Esophagus squamous epithelium (tissue), 5 donors: ENCODE data around the gene TMEM141. TPM values are rescaled to one million over a fixed set of nuclear protein-coding genes. Genes with fewer than 3 reads are reported as not detected.
"Not testable (repeated sequence)": the region's sequence is repeated elsewhere in the genome, so short reads cannot be mapped to it uniquely, and the experiment has no call there.

Experiments
- DNase-seq: peaks from one replicate; lab custom pipeline; 2025; lab: John Stamatoyannopoulos, UW
- H3K27ac ChIP-seq, 4 donors: fragments of 200-600 bp; sonication (generic); one replicate each; pipeline ENCODE4 v1.5.1; 2016 to 2019; ENCODE audit warnings: mild to moderate bottlenecking in 1 of 4
- H3K27me3 ChIP-seq, 4 donors: fragments of 200-600 bp; sonication (generic); 1 replicate in 3 of 4; 2 replicates in 1 of 4; pipeline versions ENCODE4 v1.5.1 to v1.6.0; 2017 to 2021; ENCODE audit warnings: antibody characterized with exemption in 1 of 4
- H3K36me3 ChIP-seq, 3 donors: fragments of 200-600 bp; sonication (generic); one replicate each; pipeline ENCODE4 v1.5.1; 2016 to 2019
- H3K4me1 ChIP-seq, 3 donors: fragments of 200-600 bp; sonication (generic); one replicate each; pipeline ENCODE4 v1.5.1; 2017 to 2019
- H3K4me3 ChIP-seq, 4 donors: fragments of 200-600 bp; sonication (generic); 1 replicate in 3 of 4; 2 replicates in 1 of 4; pipeline ENCODE4 v1.5.1; 2016 to 2019; ENCODE audit warnings: mild to moderate bottlenecking in 2 of 4, moderate library complexity in 1 of 4
- H3K9me3 ChIP-seq, 3 donors: fragments of 200-600 bp; sonication (generic); one replicate each; pipeline ENCODE4 v1.5.1; 2016 to 2019
- POLR2A ChIP-seq, 4 donors: fragments of 450-650 bp; IDR thresholded peaks; one replicate each; pipeline ENCODE4 v1.6.1; 2017; ENCODE audit warnings: antibody characterized with exemption in 4 of 4, mild to moderate bottlenecking in 4 of 4, moderate library complexity in 3 of 4
- whole genome bisulfite sequencing, 2 donors: methylation state at CpG; one replicate each; pipeline ENCODE4 v1.1.5; 2018; 5-methylcytosine and 5-hydroxymethylcytosine counted together
- intact Hi-C: fragments of 100-400 bp; cut with DNase I; formaldehyde crosslinking; loops from one replicate; pipeline ENCODE4 v1.15.0; 2022
- total RNA-seq, 4 donors: library from RNA; depleted of rRNA; stranded (reverse); fragments of >200 nt; gene quantifications; one replicate each; pipeline ENCODE4 v1.1.0, GENCODE V29; 2016
- TF ChIP-seq, protein P1 (sequence below), 6 experiments: fragments of 450-650 bp in 4 of 6; fragments of 200-600 bp in 2 of 6; sonication (generic) in 2 of 6; IDR thresholded peaks; one replicate each; pipeline ENCODE4 v1.5.1; 2016 to 2019; ENCODE audit warnings: antibody characterized with exemption in 6 of 6, mild to moderate bottlenecking in 4 of 6, moderate library complexity in 4 of 6
- donor health status: DM: yes; HTN: yes; CAD: no.

The TMEM141 gene
- total RNA-seq, 4 donors from 2014 or later: 109 to 129 (median 123) TPM

DNA sequence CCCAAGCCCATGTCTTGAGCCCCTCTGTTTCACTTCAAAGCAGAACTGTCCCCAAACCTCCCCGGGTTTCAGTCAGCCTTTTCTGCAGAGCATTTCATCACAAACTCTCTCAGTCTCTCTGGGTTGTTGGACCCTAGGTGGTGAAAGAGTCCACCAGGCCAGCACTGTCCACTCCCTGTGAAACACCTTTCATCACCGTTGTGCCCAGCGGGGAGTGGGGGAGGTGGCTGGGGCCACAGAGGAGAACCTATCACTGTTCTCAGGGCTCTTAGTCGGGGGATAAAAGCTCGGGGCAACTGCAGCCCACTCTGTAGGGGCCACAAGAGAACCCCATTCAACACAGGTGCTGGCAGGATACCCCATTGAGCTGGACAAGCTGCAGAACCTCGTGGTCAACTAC lies 11.2 kb downstream of the TMEM141 start:
- H3K36me3 ChIP-seq: peaks cover 0 to 8% (median 0%) of the 10 kb centered on the region in 3 donors
- H3K9me3 ChIP-seq: no peaks in the 10 kb centered on the region
- peaks cover 34 to 53% (median 36%) of the 10 kb centered on the region in 3 donors for H3K4me1 ChIP-seq
- DNase-seq: no peak
- intact Hi-C loops: no loop called here
- H3K4me3 ChIP-seq: no peak overlapping the region
- TF ChIP-seq, protein P1, sequence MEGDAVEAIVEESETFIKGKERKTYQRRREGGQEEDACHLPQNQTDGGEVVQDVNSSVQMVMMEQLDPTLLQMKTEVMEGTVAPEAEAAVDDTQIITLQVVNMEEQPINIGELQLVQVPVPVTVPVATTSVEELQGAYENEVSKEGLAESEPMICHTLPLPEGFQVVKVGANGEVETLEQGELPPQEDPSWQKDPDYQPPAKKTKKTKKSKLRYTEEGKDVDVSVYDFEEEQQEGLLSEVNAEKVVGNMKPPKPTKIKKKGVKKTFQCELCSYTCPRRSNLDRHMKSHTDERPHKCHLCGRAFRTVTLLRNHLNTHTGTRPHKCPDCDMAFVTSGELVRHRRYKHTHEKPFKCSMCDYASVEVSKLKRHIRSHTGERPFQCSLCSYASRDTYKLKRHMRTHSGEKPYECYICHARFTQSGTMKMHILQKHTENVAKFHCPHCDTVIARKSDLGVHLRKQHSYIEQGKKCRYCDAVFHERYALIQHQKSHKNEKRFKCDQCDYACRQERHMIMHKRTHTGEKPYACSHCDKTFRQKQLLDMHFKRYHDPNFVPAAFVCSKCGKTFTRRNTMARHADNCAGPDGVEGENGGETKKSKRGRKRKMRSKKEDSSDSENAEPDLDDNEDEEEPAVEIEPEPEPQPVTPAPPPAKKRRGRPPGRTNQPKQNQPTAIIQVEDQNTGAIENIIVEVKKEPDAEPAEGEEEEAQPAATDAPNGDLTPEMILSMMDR (IDR thresholded peaks at IDR 0.05): no peak
- no peak for TF ChIP-seq POLR2A (IDR thresholded peaks at IDR 0.05)
- H3K27ac ChIP-seq: no peak overlapping the region
- peaks cover 0 to 61% (median 17%) of the 10 kb centered on the region in 4 donors for H3K27me3 ChIP-seq
- WGBS, 2 donors: 63 to 71% methylated on average over 4 of the region's 6 CpGs

DNA sequence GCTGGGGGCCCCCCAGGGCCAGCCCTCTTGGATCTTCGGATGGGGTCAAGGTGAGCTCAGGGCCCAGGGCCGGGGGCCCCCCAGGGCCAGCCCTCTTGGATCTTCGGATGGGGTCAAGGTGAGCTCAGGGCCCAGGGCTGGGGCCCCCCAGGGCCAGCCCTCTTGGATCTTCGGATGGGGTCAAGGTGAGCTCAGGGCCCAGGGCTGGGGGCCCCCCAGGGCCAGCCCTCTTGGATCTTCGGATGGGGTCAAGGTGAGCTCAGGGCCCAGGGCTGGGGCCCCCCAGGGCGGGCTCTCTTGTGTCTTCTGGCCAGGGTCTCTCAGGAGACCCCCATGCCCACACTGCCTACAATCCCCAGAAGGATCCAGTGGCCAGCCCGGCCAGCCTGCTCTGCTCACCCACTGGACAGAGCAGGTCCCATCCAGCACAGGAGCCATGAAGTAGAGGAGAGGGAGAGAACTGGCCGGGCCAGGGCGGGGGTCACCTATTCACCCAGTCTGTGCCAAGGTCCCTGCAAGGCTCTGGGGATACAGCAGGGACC lies 11.9 kb downstream of the TMEM141 start:
- DNase-seq: not testable (repeated sequence)

DNA sequence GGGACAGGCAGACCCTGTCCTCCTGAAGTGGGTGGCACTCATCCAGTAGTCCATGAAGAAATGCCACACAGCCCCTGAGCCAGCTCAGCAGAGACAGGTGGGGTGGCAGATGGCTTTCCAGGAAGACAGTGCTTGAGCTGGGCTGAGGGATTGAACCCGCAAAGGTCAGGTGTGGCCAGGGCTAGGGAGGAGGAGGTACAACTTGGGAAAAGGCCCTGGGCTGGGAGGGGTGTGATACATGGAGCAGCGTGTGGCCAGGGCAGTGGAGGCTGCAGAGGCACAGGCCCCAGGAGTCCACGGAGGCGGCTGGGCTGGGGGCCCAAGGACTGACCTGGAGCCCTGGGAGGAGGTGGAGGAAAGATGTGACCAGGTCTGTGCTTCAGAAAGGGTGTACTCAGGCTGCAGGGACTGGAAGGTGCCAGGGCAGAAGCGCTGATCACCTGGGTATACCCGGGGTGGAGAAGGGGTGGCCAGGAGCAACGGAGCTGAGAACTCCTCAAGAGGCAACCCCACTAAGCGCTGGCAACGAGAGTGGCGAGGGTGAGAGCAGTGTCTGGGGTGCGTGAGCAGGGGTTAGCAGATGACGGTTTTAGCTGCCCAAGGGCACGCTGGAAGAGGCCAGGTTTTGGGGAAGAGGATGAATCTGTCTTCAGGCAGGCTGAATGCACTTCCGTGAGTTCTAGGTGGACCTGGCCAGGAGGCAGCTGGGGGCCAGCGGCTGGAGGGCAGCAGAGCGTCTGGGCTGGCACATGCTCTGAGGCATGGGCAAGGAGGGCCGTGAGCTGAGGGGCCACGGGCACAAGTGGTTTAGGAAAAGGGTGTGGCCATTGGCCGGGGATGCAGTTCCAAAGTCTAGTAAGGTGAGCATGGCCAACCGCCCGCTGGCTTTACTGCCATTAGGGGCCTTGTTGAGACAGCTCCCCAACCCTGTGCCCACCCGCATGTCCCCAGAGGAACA lies 12.7 kb downstream of the TMEM141 start:
- Histone ChIP-seq H3K9me3 (no peaks in the 10 kb centered on the region), H3K4me3 (no peak overlapping the region), H3K27ac (no peak overlapping the region), H3K27me3 (peaks cover 0 to 45% (median 12%) of the 10 kb centered on the region in 4 donors), H3K4me1 (peaks cover 36 to 53% (median 42%) of the 10 kb centered on the region in 3 donors), H3K36me3 (peaks cover 0 to 8% (median 0%) of the 10 kb centered on the region in 3 donors)
- TF ChIP-seq, protein P1 (IDR thresholded peaks at IDR 0.05): no peak
- TF ChIP-seq POLR2A (IDR thresholded peaks at IDR 0.05): no peak
- no peak for DNase-seq
- 85 to 90% methylated on average over 18 to 20 of the region's 22 CpGs for WGBS, 2 donors
- intact Hi-C loops: no loop called here

More for the DNA sequence above, 11.9 kb downstream of the TMEM141 start:
- H3K36me3 ChIP-seq, H3K27ac ChIP-seq, H3K4me3 ChIP-seq, intact Hi-C loops, H3K9me3 ChIP-seq: not testable (repeated sequence)
- peaks cover 34 to 53% (median 37%) of the 10 kb centered on the region in 3 donors for H3K4me1 ChIP-seq
- H3K27me3 ChIP-seq: peaks cover 0 to 53% (median 17%) of the 10 kb centered on the region in 4 donors
- no CpG with 5 or more reads among the region's 9 CpGs for WGBS, 2 donors

DNA sequence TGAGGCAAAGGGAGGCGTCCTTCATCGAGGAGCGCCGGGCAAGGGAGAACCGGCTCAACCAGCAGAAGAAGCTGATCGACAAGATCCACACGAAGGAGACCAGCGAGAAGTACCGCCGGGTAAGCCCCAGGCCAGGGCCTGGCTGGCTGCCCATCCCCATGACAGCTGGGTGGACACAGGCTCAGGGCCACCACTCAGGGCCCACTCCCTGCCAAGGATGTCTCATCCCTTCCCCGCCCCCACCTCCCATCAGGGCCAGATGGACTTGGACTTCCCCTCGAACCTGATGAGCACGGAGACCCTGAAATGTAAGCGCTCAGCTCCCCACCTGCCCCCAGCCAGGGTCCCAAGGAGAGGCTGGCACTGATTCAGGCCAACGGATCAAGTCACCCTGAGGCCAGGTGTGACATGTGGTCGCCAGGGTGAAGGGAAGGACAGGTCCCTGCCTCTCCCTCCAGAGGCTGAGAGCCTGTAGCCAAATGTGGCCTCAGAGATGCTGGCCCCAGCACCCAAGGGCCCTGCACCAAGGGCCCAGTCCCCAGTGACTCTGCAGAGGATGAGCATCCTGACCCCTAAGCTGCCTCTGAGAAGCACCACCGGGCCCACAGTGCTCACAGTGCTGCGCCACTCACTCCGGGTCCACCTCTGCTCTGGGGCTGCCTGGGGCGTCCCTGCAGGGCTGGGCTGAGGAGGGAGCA lies 13.5 kb downstream of the TMEM141 start:
- DNase-seq: no peak
- peaks cover 0 to 12% (median 0%) of the 10 kb centered on the region in 3 donors for H3K36me3 ChIP-seq
- TF ChIP-seq, protein P1 (IDR thresholded peaks at IDR 0.05): no peak
- no peak for TF ChIP-seq POLR2A (IDR thresholded peaks at IDR 0.05)
- no peak overlapping the region for H3K27ac ChIP-seq
- WGBS, 2 donors: 79 to 91% methylated on average over 5 to 9 of the region's 20 CpGs
- intact Hi-C loops: no loop called here
- no peak overlapping the region for H3K4me3 ChIP-seq
- H3K27me3 ChIP-seq: peaks cover 0 to 37% (median 3%) of the 10 kb centered on the region in 4 donors
- H3K4me1 ChIP-seq: peaks cover 36 to 53% (median 40%) of the 10 kb centered on the region in 3 donors
- H3K9me3 ChIP-seq: no peaks in the 10 kb centered on the region

DNA sequence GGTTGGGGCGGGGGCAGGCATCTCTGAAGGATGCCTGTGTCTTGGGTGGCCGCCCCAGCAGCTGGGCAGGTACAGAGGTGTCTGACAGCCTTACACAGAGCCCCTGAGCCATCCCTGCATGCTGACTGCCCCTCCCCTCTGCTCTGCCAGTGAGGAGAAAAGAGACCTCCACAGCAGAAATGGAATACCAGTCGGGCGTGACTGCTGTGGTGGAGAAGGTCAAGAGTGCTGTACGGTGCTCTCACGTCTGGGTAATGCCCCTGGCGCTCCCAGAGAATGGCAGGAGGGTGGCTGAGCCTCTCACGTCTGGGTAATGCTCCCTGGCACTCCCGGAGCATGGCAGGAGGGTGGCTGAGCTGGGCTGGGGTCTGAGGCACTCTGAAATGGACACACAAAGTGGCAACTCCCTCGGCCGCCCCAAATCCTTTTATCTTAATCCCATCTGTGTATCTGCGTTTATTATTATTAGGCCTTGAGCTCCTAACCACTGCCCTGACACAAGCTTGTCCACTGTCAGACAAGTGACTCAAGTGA lies 14.1 kb downstream of the TMEM141 start:
- Histone ChIP-seq H3K36me3 (peaks cover 0 to 18% (median 0%) of the 10 kb centered on the region in 3 donors), H3K4me3 (no peak overlapping the region), H3K4me1 (peaks cover 35 to 53% (median 37%) of the 10 kb centered on the region in 3 donors), H3K27me3 (peaks cover 0 to 31% (median 1%) of the 10 kb centered on the region in 4 donors), H3K27ac (no peak overlapping the region), H3K9me3 (no peaks in the 10 kb centered on the region)
- 91 to 94% methylated on average over 5 to 10 of the region's 12 CpGs for WGBS, 2 donors
- TF ChIP-seq POLR2A (IDR thresholded peaks at IDR 0.05): no peak
- TF ChIP-seq, protein P1 (IDR thresholded peaks at IDR 0.05): no peak
- DNase-seq: no peak
- intact Hi-C loops: no loop called here
